Stomach (tissue), 9 donors: ENCODE data around the gene AUNIP. TPM values are rescaled to one million over a fixed set of nuclear protein-coding genes. Genes with fewer than 3 reads are reported as not detected.

Source experiments
- DNase-seq, 2 donors: peaks; one replicate each; pipeline versions ENCODE4 v3.0.0 to v3.0.0-alpha.2; 2013 to 2019
- H3K27ac ChIP-seq, 5 donors: fragments of 200-600 bp in 4 of 5; sonication (generic) in 4 of 5; one replicate each; pipeline ENCODE4 v1.5.1; 2013 to 2019; ENCODE audit warnings: mild to moderate bottlenecking in 1 of 5, moderate library complexity in 1 of 5
- H3K27me3 ChIP-seq, 3 donors: fragments of 200-600 bp; sonication (generic); one replicate each; pipeline ENCODE4 v1.5.1; 2017 to 2019; ENCODE audit warnings: mixed run types in 1 of 3
- H3K36me3 ChIP-seq, 4 donors: fragments of 200-600 bp; sonication (generic); 1 replicate in 3 of 4; 2 replicates in 1 of 4; pipeline ENCODE4 v1.5.1; 2016 to 2019
- H3K4me1 ChIP-seq, 4 donors: fragments of 200-600 bp; sonication (generic); one replicate each; pipeline ENCODE4 v1.5.1; 2016 to 2019
- H3K4me3 ChIP-seq, 4 donors: fragments of 200-600 bp; sonication (generic) in 3 of 4; one replicate each; pipeline ENCODE4 v1.5.1; 2016 to 2019; ENCODE audit warnings: mild to moderate bottlenecking in 1 of 4
- H3K9me3 ChIP-seq, 4 donors: fragments of 200-600 bp; sonication (generic); one replicate each; pipeline ENCODE4 v1.5.1; 2016 to 2019
- EP300 ChIP-seq: sonication (generic); formaldehyde crosslinking; IDR thresholded peaks from one replicate; pipeline ENCODE4 v1.6.1; 2017; ENCODE audit warnings: antibody characterized with exemption
- POLR2A ChIP-seq, 4 donors: fragments of 450-650 bp; IDR thresholded peaks; one replicate each; pipeline ENCODE4 v1.6.1; 2016; ENCODE audit warnings: antibody characterized with exemption in 4 of 4, control low read depth in 2 of 4, mild to moderate bottlenecking in 1 of 4, moderate library complexity in 1 of 4
- POLR2AphosphoS5 ChIP-seq, 3 donors: sonication (generic); formaldehyde crosslinking; IDR thresholded peaks; one replicate each; pipeline ENCODE4 v1.6.1; 2016; ENCODE audit warnings: antibody characterized with exemption in 3 of 3
- WGBS, 5 donors: extraction: QIAGEN DNeasy Blood & Tissue Kit in 3 of 5; methylation state at CpG; one replicate each; pipeline versions ENCODE4 v1.1.5 to v1.1.7; 2013 to 2018; 5-methylcytosine and 5-hydroxymethylcytosine counted together
- intact Hi-C: fragments of 100-400 bp; cut with DNase I; formaldehyde crosslinking; loops from one replicate; pipeline ENCODE4 v1.15.1; 2023; ENCODE audit warnings: low total_unique reads
- polyA plus RNA-seq, 3 donors: library from polyadenylated mRNA; stranded (reverse); fragments of 200-250 nt; gene quantifications; one replicate each; pipeline ENCODE4 v1.2.3, GENCODE V29; 2013
- total RNA-seq, 5 donors: library from RNA; depleted of rRNA; stranded (reverse); fragments of >200 nt; gene quantifications; one replicate each; pipeline versions ENCODE4 v1.1.0 to v1.2.3, GENCODE V29; 2014 to 2016
- TF ChIP-seq, protein P1 (sequence below), 7 experiments: fragments of 450-650 bp in 4 of 7; fragments of 200-600 bp in 3 of 7; sonication (generic) in 3 of 7; IDR thresholded peaks; one replicate each; pipeline ENCODE4 v1.5.1; 2016 to 2019; ENCODE audit warnings: antibody characterized with exemption in 7 of 7, control low read depth in 2 of 7, mild to moderate bottlenecking in 1 of 7
- donor health status: healthy with polysubstance abuse.
- donor health status: Bipolar disorder and iron deficiency.
- donor health status: healthy.

AUNIP gene
- total and polyA plus RNA-seq, 8 donors = 0.68 to 2.8 (median 1.00) TPM; not detected in 3

DNA sequence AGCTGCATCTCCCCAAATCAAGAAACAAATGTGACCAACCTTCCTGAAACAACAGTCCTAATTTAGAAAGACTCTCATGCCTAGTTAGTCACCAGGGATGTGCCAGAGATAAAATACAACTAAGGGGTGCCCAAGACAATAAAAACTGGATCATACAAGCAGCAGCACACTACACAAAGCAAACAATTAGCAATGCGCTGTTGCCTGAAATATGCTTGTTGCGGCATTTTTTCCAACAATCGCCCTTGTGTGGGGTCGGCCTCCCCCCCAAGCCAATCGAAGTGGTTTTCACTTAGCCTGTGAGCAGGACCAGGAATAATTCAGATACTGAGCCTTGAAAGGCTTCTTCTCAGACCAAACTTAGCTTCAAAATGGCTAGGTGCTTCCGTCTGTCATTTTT, 48.3 kb upstream of the AUNIP start:
- intact Hi-C loops = no loop called here
- peaks cover 0 to 2% (median 2%) of the 10 kb centered on the region in 4 donors for H3K36me3 ChIP-seq
- peaks cover 23 to 44% (median 31%) of the 10 kb centered on the region in 4 donors for H3K4me1 ChIP-seq
- WGBS, 5 donors = 89 to 97% (median 92%) methylated on average over 6 of the region's 6 CpGs
- H3K27ac ChIP-seq = peak overlapping the region in 1 of 5 donors; percentile 86
- TF ChIP-seq POLR2A (IDR thresholded peaks at IDR 0.05) = no peak
- no peak for TF ChIP-seq EP300
- TF ChIP-seq POLR2AphosphoS5 (IDR thresholded peaks at IDR 0.05) = no peak
- TF ChIP-seq, protein P1, sequence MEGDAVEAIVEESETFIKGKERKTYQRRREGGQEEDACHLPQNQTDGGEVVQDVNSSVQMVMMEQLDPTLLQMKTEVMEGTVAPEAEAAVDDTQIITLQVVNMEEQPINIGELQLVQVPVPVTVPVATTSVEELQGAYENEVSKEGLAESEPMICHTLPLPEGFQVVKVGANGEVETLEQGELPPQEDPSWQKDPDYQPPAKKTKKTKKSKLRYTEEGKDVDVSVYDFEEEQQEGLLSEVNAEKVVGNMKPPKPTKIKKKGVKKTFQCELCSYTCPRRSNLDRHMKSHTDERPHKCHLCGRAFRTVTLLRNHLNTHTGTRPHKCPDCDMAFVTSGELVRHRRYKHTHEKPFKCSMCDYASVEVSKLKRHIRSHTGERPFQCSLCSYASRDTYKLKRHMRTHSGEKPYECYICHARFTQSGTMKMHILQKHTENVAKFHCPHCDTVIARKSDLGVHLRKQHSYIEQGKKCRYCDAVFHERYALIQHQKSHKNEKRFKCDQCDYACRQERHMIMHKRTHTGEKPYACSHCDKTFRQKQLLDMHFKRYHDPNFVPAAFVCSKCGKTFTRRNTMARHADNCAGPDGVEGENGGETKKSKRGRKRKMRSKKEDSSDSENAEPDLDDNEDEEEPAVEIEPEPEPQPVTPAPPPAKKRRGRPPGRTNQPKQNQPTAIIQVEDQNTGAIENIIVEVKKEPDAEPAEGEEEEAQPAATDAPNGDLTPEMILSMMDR (IDR thresholded peaks at IDR 0.05) = no peak
- H3K9me3 ChIP-seq = no peaks in the 10 kb centered on the region
- DNase-seq = no peak
- H3K4me3 ChIP-seq = no peak overlapping the region
- H3K27me3 ChIP-seq = no peaks in the 10 kb centered on the region

DNA sequence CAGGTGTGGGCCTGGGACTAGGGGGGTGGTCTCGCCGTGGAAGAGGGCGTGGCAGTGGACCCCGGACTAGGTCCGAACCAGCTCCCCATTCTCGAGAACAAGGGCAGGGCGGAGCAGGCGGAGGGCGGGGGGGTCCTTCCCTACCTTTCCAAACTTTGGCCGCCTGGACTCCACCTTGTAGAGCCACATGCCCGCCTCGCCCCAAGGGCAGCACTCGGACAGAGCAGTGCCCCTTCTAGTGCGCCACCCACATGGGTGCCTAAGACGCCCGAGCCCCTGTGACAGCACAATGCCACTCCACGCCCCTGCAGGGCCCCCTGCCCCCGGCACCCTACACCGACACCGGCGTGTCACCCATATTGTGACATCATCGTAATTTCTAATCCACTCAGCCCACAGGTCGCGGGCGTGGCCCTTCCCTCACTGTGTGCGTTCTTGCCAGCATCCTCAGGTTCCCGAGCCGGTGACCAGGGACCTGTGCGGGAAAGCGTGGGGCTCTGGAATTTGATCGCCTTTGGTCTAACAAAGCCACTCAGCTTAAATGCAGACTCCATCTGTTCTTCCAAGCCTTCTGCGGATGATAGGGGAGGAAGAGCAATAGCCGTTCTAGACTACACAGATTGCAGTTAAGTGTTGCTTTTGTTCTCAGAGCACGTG, 47.5 kb upstream of the AUNIP start:
- TF ChIP-seq POLR2AphosphoS5 (IDR thresholded peaks at IDR 0.05) = no peak
- TF ChIP-seq, protein P1 (IDR thresholded peaks at IDR 0.05) = no peak
- no peak for TF ChIP-seq EP300
- TF ChIP-seq POLR2A (IDR thresholded peaks at IDR 0.05) = no peak
- WGBS, 5 donors = 7 to 26% (median 12%) methylated on average over 18 to 34 of the region's 34 CpGs
- H3K27me3 ChIP-seq = no peaks in the 10 kb centered on the region
- intact Hi-C loops = no loop called here
- peak overlapping the region in 4 of 5 donors; percentile 26 to 86 (median 74) for H3K27ac ChIP-seq
- peaks cover 23 to 46% (median 31%) of the 10 kb centered on the region in 4 donors for H3K4me1 ChIP-seq
- peak; percentile 43 to 82 for DNase-seq
- H3K9me3 ChIP-seq = no peaks in the 10 kb centered on the region
- peak overlapping the region; percentile 70 to 98 (median 87) for H3K4me3 ChIP-seq
- H3K36me3 ChIP-seq = peaks cover 0 to 8% (median 5%) of the 10 kb centered on the region in 4 donors

DNA sequence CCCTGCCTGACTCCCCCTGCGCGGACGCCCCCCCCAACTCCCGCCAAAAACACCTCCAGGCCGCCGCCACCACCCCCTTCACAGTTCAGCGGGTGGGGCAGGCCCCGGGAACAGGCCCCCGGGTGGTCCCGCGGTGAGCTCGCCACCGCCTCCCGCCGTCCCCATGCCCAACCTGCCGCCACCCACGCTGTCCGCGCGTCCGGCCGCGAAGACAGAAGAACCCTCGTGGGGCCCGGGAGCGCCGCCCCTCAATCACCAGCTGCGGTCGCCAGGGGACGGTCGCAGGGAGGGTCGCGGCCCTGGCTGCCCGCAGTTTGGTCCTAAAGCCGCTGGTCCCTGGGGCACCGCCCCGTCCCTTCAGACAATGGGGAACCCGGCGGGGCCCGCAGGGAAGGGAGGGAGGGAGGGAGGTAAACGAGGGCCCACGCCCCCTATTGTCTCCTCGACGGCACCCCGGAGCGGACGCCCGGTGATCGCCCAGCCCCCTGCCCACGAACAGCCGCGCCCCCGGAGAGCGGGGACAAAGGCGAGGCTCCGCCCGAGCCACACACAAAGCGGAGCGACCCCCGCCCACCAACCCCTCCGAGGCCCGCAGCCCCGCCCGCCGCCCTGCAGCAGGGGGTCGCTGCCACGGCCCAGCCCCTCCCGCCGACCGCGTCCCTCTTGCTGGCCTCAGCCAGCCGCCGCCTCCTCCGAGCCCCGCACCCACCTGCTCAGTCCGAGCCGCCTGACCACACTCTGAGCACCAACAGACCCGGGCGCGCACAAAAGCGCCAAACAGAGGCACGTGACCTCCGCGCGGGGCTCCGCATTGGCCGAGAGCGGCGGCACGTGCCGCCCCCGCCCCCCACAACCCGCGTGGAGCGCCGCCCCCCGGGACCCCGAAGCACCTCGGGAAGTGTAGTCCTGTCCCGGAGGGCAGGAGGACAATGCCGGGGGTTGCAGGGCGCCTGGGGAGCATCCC, 46.7 kb upstream of the AUNIP start, which contains the start of gene STMN1:
Gene STMN1, minus strand, starts transcription at position 740 of the 964 bp plus-strand sequence. CDS start 1,743 bp downstream, outside the sequence.
- Histone ChIP-seq H3K27ac (peak within 1 kb of the TSS; percentile 62 to 86 (median 71)), H3K36me3 (peaks cover 0 to 16% (median 10%) of the 10 kb centered on the region in 4 donors), H3K9me3 (no peaks in the 10 kb centered on the region), H3K4me3 (peak within 1 kb of the TSS; percentile 70 to 98 (median 87)), H3K4me1 (peaks cover 23 to 46% (median 31%) of the 10 kb centered on the region in 4 donors), H3K27me3 (no peaks in the 10 kb centered on the region)
- WGBS, 5 donors = 0 to 1% (median 0%) methylated on average over 21 to 102 of the region's 102 CpGs
- intact Hi-C loops = no loop called here
- no peak for TF ChIP-seq EP300
- TF ChIP-seq, protein P1 (IDR thresholded peaks at IDR 0.05) = no peak
- peak; percentile 89 to 97 (median 97) for TF ChIP-seq POLR2AphosphoS5 (IDR thresholded peaks at IDR 0.05)
- TF ChIP-seq POLR2A (IDR thresholded peaks at IDR 0.05) = peak in 2 of 4 donors; percentile 69 to 80
- DNase-seq = peak; percentile 91 to 99
